A549 treated with GW870086 at 1 μM for 4 hours (cell line): Measurements from ENCODE around the gene CLP1. TPM values are rescaled to one million over a fixed set of nuclear protein-coding genes. Genes with fewer than 3 reads are reported as not detected.

Experiments used
- total RNA-seq: library from RNA; stranded (reverse); fragments of 200-300 nt; extraction: Qiagen RNA extraction; gene quantifications from 5 replicates; pipeline ENCODE4 v1.2.3, GENCODE V29; 2022; ENCODE audit warnings: low read depth

The CLP1 gene
- 25.7 to 31.9 TPM (median 29.2 TPM) in 5 replicates for total RNA-seq

GRCh38 chr11:57657194-57658022, at the start of gene CLP1:
Gene CLP1 (plus strand): TSS chr11:57657762. CDS start chr11:57659477, 1,715 bp downstream.

GRCh38 chr11:57649826-57650738, 7.5 kb upstream of the CLP1 start, which contains the start of gene YPEL4:
Gene YPEL4 (minus strand): TSS chr11:57649912. CDS start chr11:57647107, 2,805 bp downstream.

GRCh38 chr11:57667736-57668433, 10.3 kb downstream of the CLP1 start, which contains the start of gene ZDHHC5:
Gene ZDHHC5 (plus strand): TSS chr11:57668114. CDS start chr11:57673091, 4,977 bp downstream.

Other genes starting within 250 kb of the CLP1 start
- 0.26 to 1.3 TPM (median 0.53 TPM) in 5 replicates for gene SLC43A3, start 230.6 kb upstream of the CLP1 start, total RNA-seq
- 50.4 to 95.0 TPM (median 89.7 TPM) in 5 replicates for gene RTN4RL2, start 197.2 kb upstream of the CLP1 start, total RNA-seq
- 1.9 to 2.8 TPM (median 2.6 TPM) in 5 replicates for gene SLC43A1, start 142.1 kb upstream of the CLP1 start, total RNA-seq
- gene TIMM10, start 127.0 kb upstream of the CLP1 start, total RNA-seq, result 141 to 185 TPM (median 160 TPM) in 5 replicates
- not detected in 5 replicates for gene SMTNL1, start 120.2 kb upstream of the CLP1 start, total RNA-seq
- gene UBE2L6, start 90.1 kb upstream of the CLP1 start, total RNA-seq, result 35.0 to 43.1 TPM (median 41.4 TPM) in 5 replicates
- gene SERPING1, start 60.1 kb upstream of the CLP1 start, total RNA-seq, result 0.34 to 1.2 TPM (median 0.87 TPM) in 5 replicates
- gene YPEL4, start 7.8 kb upstream of the CLP1 start, total RNA-seq, result 0.11 to 0.59 TPM (median 0.32 TPM) in 4 of 5 replicates, not detected in the other
- gene ZDHHC5, start 10.4 kb downstream of the CLP1 start, total RNA-seq, result 68.1 to 74.7 TPM (median 71.7 TPM) in 5 replicates
- gene MED19, start 54.5 kb downstream of the CLP1 start, total RNA-seq, result 28.4 to 31.4 TPM (median 30.2 TPM) in 5 replicates
- gene TMX2, start 54.8 kb downstream of the CLP1 start, total RNA-seq, result 147 to 161 TPM (median 155 TPM) in 5 replicates
- gene SELENOH, start 83.7 kb downstream of the CLP1 start, total RNA-seq, result 119 to 155 TPM (median 142 TPM) in 5 replicates
- not detected in 5 replicates for gene BTBD18, start 94.1 kb downstream of the CLP1 start, total RNA-seq
- gene CTNND1, start 104.0 kb downstream of the CLP1 start, total RNA-seq, result 56.1 to 71.0 TPM (median 67.5 TPM) in 5 replicates